SU-DHL-6 (cell line): Measurements from ENCODE around the gene RGS3.

ENCODE experiments used
- CTCF ChIP-seq: fragments of 200-600 bp; sonication (generic); IDR thresholded peaks from one replicate; pipeline ENCODE4 v1.5.1; 2017; ENCODE audit warnings: antibody characterized with exemption, mild to moderate bottlenecking, low read length, moderate library complexity; ENCODE audit not compliant: insufficient read depth, poor library complexity, severe bottlenecking
- EZH2phosphoT487 ChIP-seq: fragments of 200-600 bp; sonication (generic), shearing (Covaris generic); conservative IDR thresholded peaks from 2 replicates; pipeline ENCODE4 v1.6.1; 2018; ENCODE audit warnings: mild to moderate bottlenecking, antibody characterized with exemption, low read length, moderate library complexity, mixed read lengths

GRCh38 chr9:113463418-113464285, at the start of gene RGS3:
- TF ChIP-seq CTCF = no peak
- TF ChIP-seq EZH2phosphoT487 = no peak
